H1 (cell line): ENCODE data around the gene ELMO1. TPM values are rescaled to one million over a fixed set of nuclear protein-coding genes. Genes with fewer than 3 reads are reported as not detected.

Source experiments
- BACH1 ChIP-seq: IDR thresholded peaks from 2 replicates; pipeline ENCODE4 v1.6.1; 2012; ENCODE audit warnings: low read length, improper control_type of control experiment
- BCL11A ChIP-seq, 2 experiments: IDR thresholded peaks; one replicate each; pipeline ENCODE4 v1.6.1; 2011; ENCODE audit warnings: low read depth in 2 of 2, low read length in 2 of 2, mild to moderate bottlenecking in 2 of 2
- CHD7 ChIP-seq: fragments of 300-600 bp; sonication (generic); IDR thresholded peaks from 2 replicates; pipeline ENCODE4 v1.7.1; 2012; ENCODE audit warnings: low read length, moderate library complexity, mild to moderate bottlenecking, inconsistent platforms; ENCODE audit not compliant: insufficient replicate concordance
- KDM5A ChIP-seq: fragments of 200-600 bp; IDR thresholded peaks from 2 replicates; pipeline ENCODE4 v1.7.1; 2012; ENCODE audit warnings: mild to moderate bottlenecking, low read length, inconsistent platforms, mixed read lengths
- NANOG ChIP-seq: IDR thresholded peaks from 2 replicates; pipeline ENCODE4 v1.6.1; 2011; ENCODE audit warnings: low read length, low read depth, mild to moderate bottlenecking, inconsistent platforms; ENCODE audit not compliant: insufficient read depth, poor library complexity, severe bottlenecking
- SIX5 ChIP-seq: IDR thresholded peaks from 2 replicates; pipeline ENCODE4 v1.6.1; 2011; ENCODE audit warnings: mild to moderate bottlenecking, low read depth, low read length
- USF2 ChIP-seq: IDR thresholded peaks from 2 replicates; pipeline ENCODE4 v1.6.1; 2011; ENCODE audit warnings: low read length, improper control_type of control experiment
- polyA plus RNA-seq, 7 experiments: library from polyadenylated mRNA; depleted of rRNA in 3 of 7; stranded (reverse) in 5 of 7; unstranded in 2 of 7; fragments of >200 nt in 5 of 7; fragments of 200-250 nt in 2 of 7; gene quantifications; 1 replicate in 5 of 7; 2 replicates in 1 of 7; 4 replicates in 1 of 7; pipeline versions ENCODE4 v1.2.1 to v1.2.3, GENCODE V29; 2011 to 2013; ENCODE audit warnings: missing spikeins in 2 of 7, mixed read lengths in 2 of 7
- total RNA-seq: library from RNA; stranded (reverse); fragmentation: NEBNext Ultra II Directional; extraction: Animal tissue kit (Norgen Biotek cat#: 25700); gene quantifications from 2 replicates; pipeline ENCODE4 v1.2.1, GENCODE V29; 2021

Gene ELMO1
- total and polyA plus RNA-seq, 2 of the 8 experiments (the other 6 are each of a cell fraction or from before 2014, with no cell fraction given): 18.4 to 21.0 TPM

- TF ChIP-seq CHD7 (no peak), SIX5 (no peak), KDM5A (no peak), BCL11A (IDR thresholded peaks at IDR 0.05; ENCODE audit: low read depth in 2 of 2, low read length in 2 of 2) (no peak), USF2 (no peak), BACH1 (no peak), NANOG (no peak)
Measured at GRCh38 chr7:37327288-37327687, 121.4 kb downstream of the ELMO1 start (continued).
